HCT116 (cell line): ENCODE measurements around the gene DCUN1D2. TPM values are rescaled to one million over a fixed set of nuclear protein-coding genes. Genes with fewer than 3 reads are reported as not detected.

Experiments used
- ATAC-seq: fragments of 200-7000 bp; cut with Tn5 transposase; 2 replicates; pipeline ENCODE4 v1.9.1; 2020; ENCODE audit warnings: mild to moderate bottlenecking, moderate library complexity
- BruUV-seq: library from RNA; stranded (reverse); fragments of 400-500 nt; replicated peaks from 2 replicates; lab custom pipeline; 2021; lab: Mats Ljungman, UMichigan
- CTCF ChIA-PET: fragments of 300-600 bp; sonication (Branson Sonifier 250); formaldehyde crosslinking; loops from one replicate; lab custom pipeline; 2021; ENCODE audit warnings: antibody characterized with exemption; lab: Charles Lee
- POLR2A ChIA-PET: fragments of 300-600, 350-600 bp; sonication (Branson Sonifier 250); formaldehyde crosslinking; loops from one replicate; lab custom pipeline; 2021; ENCODE audit warnings: antibody characterized with exemption; lab: Charles Lee
- RAD21 ChIA-PET, 2 experiments: fragments of 300-600 bp; sonication (Branson Sonifier 250); formaldehyde crosslinking; loops; one replicate each; lab custom pipeline; 2023; ENCODE audit warnings: low total read pairs in 2 of 2; ENCODE audit not compliant: uncharacterized antibody in 2 of 2, unreplicated experiment in 2 of 2, low non-redundant PET in 1 of 2; lab: Charles Lee
- DNase-seq: peaks from one replicate; pipeline ENCODE4 v3.0.0-alpha.2; 2010; ENCODE audit warnings: low read depth, low spot score
- H2AFZ ChIP-seq: fragments of 200-600 bp; shearing (Covaris generic), sonication (generic); 2 replicates; pipeline ENCODE4 v1.6.1; 2017; ENCODE audit warnings: low read depth, mixed run types, mixed read lengths, antibody characterized with exemption, low read length; ENCODE audit not compliant: poor library complexity, severe bottlenecking
- H3K27ac ChIP-seq: 2 replicates; pipeline ENCODE4 v1.5.1; 2012; ENCODE audit warnings: low read depth, low read length
- H3K27me3 ChIP-seq: fragments of 200-600 bp; sonication (generic); 2 replicates; pipeline ENCODE4 v1.6.1; 2016; ENCODE audit warnings: mixed run types, low read length, mixed read lengths; ENCODE audit not compliant: insufficient read depth
- H3K36me3 ChIP-seq, 2 experiments: fragments of 200-500 bp in 1 of 2; fragments of 200-600 bp in 1 of 2; sonication (Bioruptor generic) in 1 of 2; sonication (generic) in 1 of 2; 2 replicates each; pipeline versions ENCODE4 v1.5.1 to v1.6.1; 2014 to 2016; ENCODE audit warnings: low read length in 2 of 2, inconsistent platforms in 1 of 2, mixed read lengths in 1 of 2, mixed run types in 1 of 2; ENCODE audit not compliant: insufficient read depth in 2 of 2, control insufficient read depth in 1 of 2
- H3K4me1 ChIP-seq, 2 experiments: fragments of 200-600 bp in 1 of 2; sonication (generic) in 1 of 2; 2 replicates each; pipeline versions ENCODE4 v1.5.1 to v1.6.1; 2012 to 2017; ENCODE audit warnings: low read length in 2 of 2, inconsistent platforms in 1 of 2, mild to moderate bottlenecking in 1 of 2, mixed read lengths in 1 of 2, mixed run types in 1 of 2, moderate library complexity in 1 of 2; ENCODE audit not compliant: insufficient read depth in 2 of 2, control insufficient read depth in 1 of 2
- H3K4me2 ChIP-seq: fragments of 200-600 bp; sonication (generic); 2 replicates; pipeline ENCODE4 v1.6.1; 2017; ENCODE audit warnings: mixed run types, low read length, mixed read lengths
- H3K4me3 ChIP-seq, 2 experiments: fragments of 200-600 bp in 1 of 2; sonication (generic) in 1 of 2; replicated peaks in 1 of 2; 2 replicates each; pipeline ENCODE4 v1.5.1; 2011 to 2016; ENCODE audit warnings: low read length in 2 of 2, control low read depth in 1 of 2, low read depth in 1 of 2, mild to moderate bottlenecking in 1 of 2, mixed read lengths in 1 of 2, mixed run types in 1 of 2
- H3K79me2 ChIP-seq: fragments of 200-600 bp; sonication (generic); 2 replicates; pipeline ENCODE4 v1.6.1; 2017; ENCODE audit warnings: mild to moderate bottlenecking, mixed run types, low read length, moderate library complexity, mixed read lengths; ENCODE audit not compliant: insufficient read depth
- H3K9ac ChIP-seq: fragments of 200-600 bp; sonication (generic); 2 replicates; pipeline ENCODE4 v1.6.1; 2016; ENCODE audit warnings: low read length, mixed read lengths
- H3K9me2 ChIP-seq: fragments of 200-600 bp; sonication (generic), shearing (Covaris generic); 2 replicates; pipeline ENCODE4 v1.6.1; 2017; ENCODE audit warnings: mixed run types, mild to moderate bottlenecking, moderate library complexity; ENCODE audit not compliant: insufficient read depth
- H3K9me3 ChIP-seq, 2 experiments: fragments of 200-500 bp in 1 of 2; fragments of 200-600 bp in 1 of 2; sonication (Bioruptor generic) in 1 of 2; sonication (generic) in 1 of 2; 2 replicates each; pipeline ENCODE4 v1.6.1; 2014 to 2017; ENCODE audit warnings: low read length in 2 of 2, mixed read lengths in 2 of 2, inconsistent platforms in 1 of 2, low read depth in 1 of 2, mild to moderate bottlenecking in 1 of 2, mixed run types in 1 of 2, moderate library complexity in 1 of 2; ENCODE audit not compliant: control insufficient read depth in 1 of 2, insufficient read depth in 1 of 2
- H4K20me1 ChIP-seq: fragments of 200-600 bp; sonication (generic), shearing (Covaris generic); 2 replicates; pipeline ENCODE4 v1.6.1; 2017; ENCODE audit warnings: mixed run types, mild to moderate bottlenecking, moderate library complexity; ENCODE audit not compliant: insufficient read depth
- EGR1 ChIP-seq: IDR thresholded peaks from 2 replicates; pipeline ENCODE4 v1.6.1; 2012; ENCODE audit warnings: low read depth
- ELF1 ChIP-seq: IDR thresholded peaks from 2 replicates; pipeline ENCODE4 v1.6.1; 2012; ENCODE audit warnings: low read depth, borderline replicate concordance
- EZH2phosphoT487 ChIP-seq: fragments of 200-600 bp; IDR thresholded peaks from 2 replicates; pipeline ENCODE4 v1.6.1; 2018; ENCODE audit warnings: antibody characterized with exemption, borderline replicate concordance
- POLR2AphosphoS5 ChIP-seq: IDR thresholded peaks from 2 replicates; pipeline ENCODE4 v1.6.1; 2011; ENCODE audit warnings: mild to moderate bottlenecking, low read depth, low read length, moderate library complexity
- SP1 ChIP-seq: IDR thresholded peaks from 2 replicates; pipeline ENCODE4 v1.6.1; 2012; ENCODE audit warnings: low read depth
- SRF ChIP-seq: IDR thresholded peaks from 2 replicates; pipeline ENCODE4 v1.6.1; 2012; ENCODE audit warnings: low read depth
- TCF7L2 ChIP-seq: IDR thresholded peaks from 2 replicates; pipeline ENCODE4 v1.7.0; 2011; ENCODE audit warnings: borderline replicate concordance, inconsistent platforms; ENCODE audit not compliant: insufficient read depth, insufficient read length; ENCODE audit errors: extremely low read depth
- YY1 ChIP-seq: IDR thresholded peaks from 2 replicates; pipeline ENCODE4 v1.6.1; 2011; ENCODE audit warnings: low read length, low read depth, moderate library complexity, mild to moderate bottlenecking; ENCODE audit not compliant: insufficient replicate concordance; ENCODE audit errors: extremely low read depth
- ZNF274 ChIP-seq: fragments of 200-500 bp; sonication (Bioruptor generic); IDR thresholded peaks from 2 replicates; pipeline ENCODE4 v1.6.1; 2014; ENCODE audit warnings: mild to moderate bottlenecking, low read depth, low read length, inconsistent platforms
- intact Hi-C: fragments of 100-400 bp; cut with micrococcal nuclease; formaldehyde crosslinking; loops from 2 replicates; pipeline ENCODE4 v1.10.0; 2022
- total RNA-seq: library from RNA; stranded (reverse); gene quantifications from one replicate; pipeline ENCODE4 v1.2.1, GENCODE V29; 2021; ENCODE audit not compliant: unreplicated experiment
- TF ChIP-seq, protein P1 (sequence below), 3 experiments: fragments of 200-600 bp in 1 of 3; sonication (generic) in 1 of 3; IDR thresholded peaks in 2 of 3; conservative IDR thresholded peaks in 1 of 3; 2 replicates each; pipeline ENCODE4 v1.5.1; 2012 to 2017; ENCODE audit warnings: low read depth in 2 of 3, low read length in 2 of 3, antibody characterized with exemption in 1 of 3, borderline replicate concordance in 1 of 3, control low read depth in 1 of 3, mild to moderate bottlenecking in 1 of 3, mixed read lengths in 1 of 3, mixed run types in 1 of 3, moderate library complexity in 1 of 3; ENCODE audit not compliant: insufficient read depth in 1 of 3
- TF ChIP-seq, protein P2 (sequence below): IDR thresholded peaks from 2 replicates; pipeline ENCODE4 v1.6.1; 2011; ENCODE audit warnings: mild to moderate bottlenecking, low read length, moderate library complexity; ENCODE audit not compliant: insufficient replicate concordance; ENCODE audit errors: extremely low read depth
- TF ChIP-seq, protein P3 (sequence below): IDR thresholded peaks from 2 replicates; pipeline ENCODE4 v1.6.1; 2012; ENCODE audit warnings: low read depth

Gene DCUN1D2
- total RNA-seq, 1 experiment from 2014 or later, result 25.4 TPM

DNA sequence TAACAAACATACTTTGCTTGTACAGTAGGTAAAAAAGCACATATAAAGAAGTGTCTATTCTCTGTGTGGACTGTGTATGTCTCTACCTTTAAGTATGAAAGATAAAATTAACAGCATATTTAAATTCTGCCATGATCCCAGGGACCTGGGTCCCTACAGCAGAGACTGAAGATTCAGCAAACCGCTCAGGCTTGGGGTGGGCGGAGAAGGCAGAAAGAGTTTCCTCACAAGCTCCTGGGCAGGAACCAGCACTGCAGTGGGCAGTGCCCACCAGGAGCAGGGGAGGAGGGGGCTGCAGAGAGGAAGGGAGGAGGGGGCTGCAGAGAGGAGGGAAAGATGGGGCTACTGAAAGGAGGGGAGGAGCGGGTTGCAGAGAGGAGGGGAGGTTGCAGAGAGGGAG is 81.9 kb downstream of the DCUN1D2 start (continued):
- TF ChIP-seq, protein P1, sequence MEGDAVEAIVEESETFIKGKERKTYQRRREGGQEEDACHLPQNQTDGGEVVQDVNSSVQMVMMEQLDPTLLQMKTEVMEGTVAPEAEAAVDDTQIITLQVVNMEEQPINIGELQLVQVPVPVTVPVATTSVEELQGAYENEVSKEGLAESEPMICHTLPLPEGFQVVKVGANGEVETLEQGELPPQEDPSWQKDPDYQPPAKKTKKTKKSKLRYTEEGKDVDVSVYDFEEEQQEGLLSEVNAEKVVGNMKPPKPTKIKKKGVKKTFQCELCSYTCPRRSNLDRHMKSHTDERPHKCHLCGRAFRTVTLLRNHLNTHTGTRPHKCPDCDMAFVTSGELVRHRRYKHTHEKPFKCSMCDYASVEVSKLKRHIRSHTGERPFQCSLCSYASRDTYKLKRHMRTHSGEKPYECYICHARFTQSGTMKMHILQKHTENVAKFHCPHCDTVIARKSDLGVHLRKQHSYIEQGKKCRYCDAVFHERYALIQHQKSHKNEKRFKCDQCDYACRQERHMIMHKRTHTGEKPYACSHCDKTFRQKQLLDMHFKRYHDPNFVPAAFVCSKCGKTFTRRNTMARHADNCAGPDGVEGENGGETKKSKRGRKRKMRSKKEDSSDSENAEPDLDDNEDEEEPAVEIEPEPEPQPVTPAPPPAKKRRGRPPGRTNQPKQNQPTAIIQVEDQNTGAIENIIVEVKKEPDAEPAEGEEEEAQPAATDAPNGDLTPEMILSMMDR (IDR thresholded peaks at IDR 0.05 in 2 of 3, conservative IDR thresholded peaks at IDR 0.05 in 1 of 3; ENCODE audit: borderline replicate concordance in 1 of 3, insufficient read depth in 1 of 3, low read depth in 2 of 3, low read length in 2 of 3), result no peak
- TF ChIP-seq SRF, result no peak
- TF ChIP-seq, protein P2, sequence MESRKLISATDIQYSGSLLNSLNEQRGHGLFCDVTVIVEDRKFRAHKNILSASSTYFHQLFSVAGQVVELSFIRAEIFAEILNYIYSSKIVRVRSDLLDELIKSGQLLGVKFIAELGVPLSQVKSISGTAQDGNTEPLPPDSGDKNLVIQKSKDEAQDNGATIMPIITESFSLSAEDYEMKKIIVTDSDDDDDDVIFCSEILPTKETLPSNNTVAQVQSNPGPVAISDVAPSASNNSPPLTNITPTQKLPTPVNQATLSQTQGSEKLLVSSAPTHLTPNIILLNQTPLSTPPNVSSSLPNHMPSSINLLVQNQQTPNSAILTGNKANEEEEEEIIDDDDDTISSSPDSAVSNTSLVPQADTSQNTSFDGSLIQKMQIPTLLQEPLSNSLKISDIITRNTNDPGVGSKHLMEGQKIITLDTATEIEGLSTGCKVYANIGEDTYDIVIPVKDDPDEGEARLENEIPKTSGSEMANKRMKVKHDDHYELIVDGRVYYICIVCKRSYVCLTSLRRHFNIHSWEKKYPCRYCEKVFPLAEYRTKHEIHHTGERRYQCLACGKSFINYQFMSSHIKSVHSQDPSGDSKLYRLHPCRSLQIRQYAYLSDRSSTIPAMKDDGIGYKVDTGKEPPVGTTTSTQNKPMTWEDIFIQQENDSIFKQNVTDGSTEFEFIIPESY, result no peak
- no peak for TF ChIP-seq ELF1
- TF ChIP-seq TCF7L2, result no peak
- TF ChIP-seq EZH2phosphoT487, result no peak
- no peak for TF ChIP-seq POLR2AphosphoS5

DNA sequence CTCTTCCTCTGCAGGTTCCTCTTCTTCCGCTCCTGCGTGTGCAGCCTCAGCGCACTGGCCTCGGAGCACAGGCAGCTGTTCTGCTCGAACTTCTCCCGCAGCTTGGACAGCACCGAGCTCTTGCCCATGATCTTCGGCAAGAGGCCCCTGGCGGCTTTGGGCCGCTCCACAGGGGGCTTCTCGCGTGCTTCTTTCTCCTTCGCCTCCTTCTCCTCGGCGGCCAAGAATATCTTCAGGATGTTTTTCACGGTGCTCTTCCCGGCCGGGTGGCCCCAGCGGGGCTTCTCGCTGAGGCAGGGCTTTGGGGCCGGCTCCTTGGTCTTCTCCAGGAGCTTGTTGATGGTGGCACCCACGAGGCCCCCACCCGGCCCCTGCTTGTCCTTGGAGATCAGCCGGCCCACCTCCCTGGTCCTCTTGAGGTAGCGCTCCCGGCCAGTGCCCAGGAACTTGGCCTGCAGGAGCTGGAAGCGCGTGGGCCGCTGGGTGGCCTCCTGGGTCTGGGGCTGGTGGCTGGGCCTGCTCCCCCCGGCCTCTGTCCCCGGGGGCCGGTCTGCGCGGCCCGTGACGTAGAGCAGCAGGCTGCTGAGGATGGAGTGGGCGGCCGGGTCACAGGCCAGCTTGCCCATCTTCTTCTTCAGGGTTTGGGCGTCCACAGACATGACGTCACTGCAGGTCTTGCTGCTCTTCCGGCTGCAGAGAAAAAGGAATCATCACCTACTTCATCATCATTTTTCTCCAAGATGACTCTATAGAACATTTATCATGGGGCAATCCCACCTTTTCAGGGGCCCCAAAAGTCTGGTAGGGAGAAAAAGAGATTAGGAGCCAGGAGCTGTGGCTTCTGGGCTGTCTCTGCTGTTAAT is 82.7 kb downstream of the DCUN1D2 start:
- ATAC-seq, result no peak
- ChIA-PET CTCF (no interaction called here), POLR2A (no interaction called here), RAD21 (no interaction called here)
- intact Hi-C loops, result no loop called here
- Histone ChIP-seq H3K27me3 (peaks cover 3% of the 10 kb centered on the region; the same call in 1 of the 2 replicates), H3K4me1 (peaks cover 17 to 23% of the 10 kb centered on the region in 2 experiments), H3K9me2 (no peaks in the 10 kb centered on the region), H3K36me3 (no peaks in the 10 kb centered on the region), H3K79me2 (no peaks in the 10 kb centered on the region), H3K4me3 (no peak overlapping the region), H4K20me1 (no peaks in the 10 kb centered on the region), H3K9me3 (no peaks in the 10 kb centered on the region), H3K9ac (no peak overlapping the region), H3K4me2 (no peak overlapping the region), H2AFZ (no peak overlapping the region), H3K27ac (no peak overlapping the region)
- no peak for DNase-seq
- TF ChIP-seq SP1, result no peak
- no peak for TF ChIP-seq ZNF274
- TF ChIP-seq SRF, result no peak
- no peak for TF ChIP-seq EGR1
- TF ChIP-seq POLR2AphosphoS5, result no peak
- TF ChIP-seq, protein P3, sequence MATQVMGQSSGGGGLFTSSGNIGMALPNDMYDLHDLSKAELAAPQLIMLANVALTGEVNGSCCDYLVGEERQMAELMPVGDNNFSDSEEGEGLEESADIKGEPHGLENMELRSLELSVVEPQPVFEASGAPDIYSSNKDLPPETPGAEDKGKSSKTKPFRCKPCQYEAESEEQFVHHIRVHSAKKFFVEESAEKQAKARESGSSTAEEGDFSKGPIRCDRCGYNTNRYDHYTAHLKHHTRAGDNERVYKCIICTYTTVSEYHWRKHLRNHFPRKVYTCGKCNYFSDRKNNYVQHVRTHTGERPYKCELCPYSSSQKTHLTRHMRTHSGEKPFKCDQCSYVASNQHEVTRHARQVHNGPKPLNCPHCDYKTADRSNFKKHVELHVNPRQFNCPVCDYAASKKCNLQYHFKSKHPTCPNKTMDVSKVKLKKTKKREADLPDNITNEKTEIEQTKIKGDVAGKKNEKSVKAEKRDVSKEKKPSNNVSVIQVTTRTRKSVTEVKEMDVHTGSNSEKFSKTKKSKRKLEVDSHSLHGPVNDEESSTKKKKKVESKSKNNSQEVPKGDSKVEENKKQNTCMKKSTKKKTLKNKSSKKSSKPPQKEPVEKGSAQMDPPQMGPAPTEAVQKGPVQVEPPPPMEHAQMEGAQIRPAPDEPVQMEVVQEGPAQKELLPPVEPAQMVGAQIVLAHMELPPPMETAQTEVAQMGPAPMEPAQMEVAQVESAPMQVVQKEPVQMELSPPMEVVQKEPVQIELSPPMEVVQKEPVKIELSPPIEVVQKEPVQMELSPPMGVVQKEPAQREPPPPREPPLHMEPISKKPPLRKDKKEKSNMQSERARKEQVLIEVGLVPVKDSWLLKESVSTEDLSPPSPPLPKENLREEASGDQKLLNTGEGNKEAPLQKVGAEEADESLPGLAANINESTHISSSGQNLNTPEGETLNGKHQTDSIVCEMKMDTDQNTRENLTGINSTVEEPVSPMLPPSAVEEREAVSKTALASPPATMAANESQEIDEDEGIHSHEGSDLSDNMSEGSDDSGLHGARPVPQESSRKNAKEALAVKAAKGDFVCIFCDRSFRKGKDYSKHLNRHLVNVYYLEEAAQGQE, result no peak
- TF ChIP-seq YY1, result no peak
- no TSS peak for BruUV-seq
